ENCODE measurements around the gene PNPLA5. TPM values are rescaled to one million over a fixed set of nuclear protein-coding genes. Genes with fewer than 3 reads are reported as not detected.

The PNPLA5 gene
- total RNA-seq, 2 experiments from 2014 or later: not detected

DNA sequence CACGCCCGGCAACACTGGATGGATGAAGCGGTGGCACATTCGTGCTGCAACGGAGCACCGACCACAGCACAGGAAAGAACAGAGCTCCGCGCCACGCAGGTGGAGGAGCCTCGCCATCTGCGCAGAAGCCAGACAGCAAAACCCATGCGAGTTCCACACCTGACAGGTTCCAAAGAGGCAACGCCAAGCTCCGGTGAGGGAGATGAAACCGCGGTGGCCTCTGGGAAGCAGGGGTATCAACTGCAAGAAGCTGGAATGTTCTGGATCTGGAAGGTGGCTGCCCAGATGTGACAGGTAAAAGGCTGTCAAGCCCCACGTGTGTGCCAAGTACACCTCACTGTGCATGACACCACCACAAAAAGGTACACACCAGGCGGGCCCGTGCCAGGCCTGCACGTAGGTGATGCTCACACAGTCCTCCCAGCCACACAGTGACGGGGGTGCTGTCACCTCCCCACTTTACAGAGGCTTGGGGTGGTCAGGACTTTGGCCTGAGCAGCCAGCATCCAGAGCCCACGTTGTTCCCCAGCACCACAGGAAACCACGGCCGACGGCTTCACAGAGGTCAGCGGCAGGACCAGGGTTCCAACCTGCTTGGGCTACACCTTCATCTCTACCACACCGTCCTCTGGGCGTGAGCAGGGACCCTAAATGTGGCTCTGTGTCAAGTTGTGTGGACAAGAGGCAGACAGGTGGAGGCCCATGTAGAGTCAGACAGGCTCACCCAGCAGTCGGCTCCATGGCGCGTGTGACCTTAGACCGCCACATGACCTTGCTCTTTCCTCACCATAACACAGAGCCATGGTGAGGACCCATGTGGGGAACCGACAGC lies 60.0 kb downstream of the PNPLA5 start:
- H3K36me3 Mint-ChIP-seq (ENCODE audit: low read depth): no peaks in the 10 kb centered on the region
- H3K27me3 ChIP-seq (ENCODE audit: control insufficient read depth in 1 of 2, insufficient read depth in 2 of 2, low read length in 2 of 2): no peaks in the 10 kb centered on the region
- H3K9me3 Mint-ChIP-seq: no peaks in the 10 kb centered on the region
- H3K27me3 Mint-ChIP-seq: peaks cover 6% of the 10 kb centered on the region
- no peak overlapping the region for H3K27ac Mint-ChIP-seq
- no peaks in the 10 kb centered on the region for H3K4me1 ChIP-seq (ENCODE audit: insufficient read depth, low read length)
- intact Hi-C loops (cut with DNase I, micrococcal nuclease): no loop called here
- no peak for ATAC-seq (ENCODE audit: poor library complexity)
- H3K4me1 Mint-ChIP-seq (ENCODE audit: low read depth): no peaks in the 10 kb centered on the region
- POLR2A ChIA-PET: no interaction called here
- no peak overlapping the region for H3K4me3 Mint-ChIP-seq
- TF ChIP-seq, protein P1, sequence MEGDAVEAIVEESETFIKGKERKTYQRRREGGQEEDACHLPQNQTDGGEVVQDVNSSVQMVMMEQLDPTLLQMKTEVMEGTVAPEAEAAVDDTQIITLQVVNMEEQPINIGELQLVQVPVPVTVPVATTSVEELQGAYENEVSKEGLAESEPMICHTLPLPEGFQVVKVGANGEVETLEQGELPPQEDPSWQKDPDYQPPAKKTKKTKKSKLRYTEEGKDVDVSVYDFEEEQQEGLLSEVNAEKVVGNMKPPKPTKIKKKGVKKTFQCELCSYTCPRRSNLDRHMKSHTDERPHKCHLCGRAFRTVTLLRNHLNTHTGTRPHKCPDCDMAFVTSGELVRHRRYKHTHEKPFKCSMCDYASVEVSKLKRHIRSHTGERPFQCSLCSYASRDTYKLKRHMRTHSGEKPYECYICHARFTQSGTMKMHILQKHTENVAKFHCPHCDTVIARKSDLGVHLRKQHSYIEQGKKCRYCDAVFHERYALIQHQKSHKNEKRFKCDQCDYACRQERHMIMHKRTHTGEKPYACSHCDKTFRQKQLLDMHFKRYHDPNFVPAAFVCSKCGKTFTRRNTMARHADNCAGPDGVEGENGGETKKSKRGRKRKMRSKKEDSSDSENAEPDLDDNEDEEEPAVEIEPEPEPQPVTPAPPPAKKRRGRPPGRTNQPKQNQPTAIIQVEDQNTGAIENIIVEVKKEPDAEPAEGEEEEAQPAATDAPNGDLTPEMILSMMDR (IDR thresholded peaks at IDR 0.05): no peak
- H3K27ac ChIP-seq (ENCODE audit: low read depth in 1 of 2, low read length in 2 of 2): no peak overlapping the region
- no peaks in the 10 kb centered on the region for H3K36me3 ChIP-seq (ENCODE audit: insufficient read depth, low read length)
- no peak for DNase-seq
- no peak overlapping the region for H3K4me3 ChIP-seq (ENCODE audit: low read length)
- CTCF ChIA-PET: no interaction called here
- H3K9me3 ChIP-seq (ENCODE audit: control insufficient read depth in 1 of 2, insufficient read depth in 1 of 2, low read length in 2 of 2): no peaks in the 10 kb centered on the region

DNA sequence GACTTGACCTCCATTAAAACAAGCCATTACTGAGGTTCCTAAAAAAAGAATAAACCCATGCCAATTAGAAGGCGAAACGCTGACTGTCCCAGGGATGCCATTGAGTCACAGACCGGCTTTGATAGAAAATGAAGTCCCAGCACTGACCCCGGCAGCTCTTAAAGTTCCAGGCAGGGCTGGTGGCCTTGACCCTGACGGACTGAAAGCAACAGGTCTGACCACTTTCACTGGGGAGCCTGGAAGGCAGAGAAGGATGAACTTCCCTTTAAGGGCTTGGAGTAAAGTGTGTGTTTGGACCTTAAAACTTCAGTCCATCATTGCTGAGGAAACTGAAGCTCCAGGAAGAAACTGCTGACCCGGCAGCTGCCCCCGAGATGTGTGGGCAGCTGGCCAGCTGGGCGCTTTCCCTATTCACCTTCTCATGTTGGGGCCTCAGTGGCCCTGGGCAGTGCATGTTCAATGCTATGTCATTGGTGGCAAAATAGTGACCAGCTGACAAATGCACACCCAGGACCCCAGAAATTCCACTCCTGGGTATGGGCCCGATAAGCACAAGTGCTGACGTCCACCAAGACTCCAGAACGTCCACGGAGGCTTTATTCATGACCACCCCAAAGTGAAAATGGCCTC lies 60.8 kb downstream of the PNPLA5 start:
- no peaks in the 10 kb centered on the region for H3K4me1 Mint-ChIP-seq (ENCODE audit: low read depth)
- H3K4me3 Mint-ChIP-seq: no peak overlapping the region
- Histone ChIP-seq H3K9me3 (ENCODE audit: control insufficient read depth in 1 of 2, insufficient read depth in 1 of 2, low read length in 2 of 2) (no peaks in the 10 kb centered on the region), H3K36me3 (ENCODE audit: insufficient read depth, low read length) (no peaks in the 10 kb centered on the region), H3K4me1 (ENCODE audit: insufficient read depth, low read length) (no peaks in the 10 kb centered on the region), H3K27me3 (ENCODE audit: control insufficient read depth in 1 of 2, insufficient read depth in 2 of 2, low read length in 2 of 2) (peaks cover under 1 to 4% of the 10 kb centered on the region in 2 experiments), H3K27ac (ENCODE audit: low read depth in 1 of 2, low read length in 2 of 2) (no peak overlapping the region), H3K4me3 (ENCODE audit: low read length) (no peak overlapping the region)
- no peaks in the 10 kb centered on the region for H3K9me3 Mint-ChIP-seq
- peaks cover 7% of the 10 kb centered on the region for H3K27me3 Mint-ChIP-seq
- no peak overlapping the region for H3K27ac Mint-ChIP-seq
- ChIA-PET POLR2A (no interaction called here), CTCF (no interaction called here)
- H3K36me3 Mint-ChIP-seq (ENCODE audit: low read depth): no peaks in the 10 kb centered on the region
- no peak for ATAC-seq (ENCODE audit: poor library complexity)
- intact Hi-C loops (cut with DNase I, micrococcal nuclease): no loop called here
- no peak for DNase-seq
- TF ChIP-seq, protein P1 (IDR thresholded peaks at IDR 0.05): no peak

DNA sequence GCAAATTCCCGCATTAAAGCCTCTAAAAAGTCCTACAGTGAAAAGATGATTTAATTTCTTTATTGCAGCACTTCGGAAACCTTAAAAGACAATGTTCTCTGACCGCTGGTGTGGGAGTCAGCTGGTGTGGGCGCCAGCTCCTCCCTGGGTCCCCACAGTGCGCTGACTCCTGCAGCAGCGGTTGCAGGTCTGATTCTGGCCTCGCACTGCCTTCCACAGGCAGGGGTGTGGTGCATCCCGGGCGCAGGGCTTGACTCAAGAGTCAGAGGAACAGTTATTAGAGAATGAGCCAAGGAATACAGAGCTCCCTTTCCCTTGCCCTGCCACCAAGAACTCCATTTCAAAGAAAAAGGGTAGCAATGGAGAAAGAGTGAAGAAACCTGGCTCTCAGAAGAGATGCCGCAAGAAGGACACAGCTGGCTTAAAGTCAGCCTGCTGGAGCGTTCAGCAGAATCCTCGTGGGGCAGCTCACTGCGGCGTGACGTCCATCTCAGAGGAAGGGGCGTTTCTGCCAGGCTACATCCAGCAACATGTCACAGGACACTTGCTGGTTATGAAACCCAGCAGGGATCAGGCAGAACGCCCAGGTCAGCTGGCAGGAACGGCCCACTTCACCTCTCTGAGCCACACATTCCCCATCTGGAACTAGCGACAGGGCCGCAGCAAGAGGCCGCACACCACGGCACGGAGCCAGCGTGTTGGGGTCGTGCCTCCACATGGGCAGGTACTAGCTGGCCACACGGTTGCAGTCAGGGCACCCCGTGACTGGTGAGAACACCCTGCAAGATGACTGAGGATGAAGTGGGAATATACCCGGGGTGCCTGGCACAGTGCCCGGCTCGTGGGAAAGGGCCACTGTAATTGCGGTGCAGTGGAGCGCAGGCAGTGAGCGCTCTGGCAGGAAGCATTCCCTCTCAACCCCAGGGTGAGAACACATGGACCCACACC lies 61.6 kb downstream of the PNPLA5 start:
- TF ChIP-seq, protein P1 (IDR thresholded peaks at IDR 0.05): no peak
- H3K4me1 Mint-ChIP-seq (ENCODE audit: low read depth): no peaks in the 10 kb centered on the region
- Histone ChIP-seq H3K4me3 (ENCODE audit: low read length) (no peak overlapping the region), H3K27me3 (ENCODE audit: control insufficient read depth in 1 of 2, insufficient read depth in 2 of 2, low read length in 2 of 2) (peaks cover 3 to 4% of the 10 kb centered on the region in 2 experiments), H3K36me3 (ENCODE audit: insufficient read depth, low read length) (no peaks in the 10 kb centered on the region), H3K27ac (ENCODE audit: low read depth in 1 of 2, low read length in 2 of 2) (no peak overlapping the region), H3K4me1 (ENCODE audit: insufficient read depth, low read length) (no peaks in the 10 kb centered on the region), H3K9me3 (ENCODE audit: control insufficient read depth in 1 of 2, insufficient read depth in 1 of 2, low read length in 2 of 2) (no peaks in the 10 kb centered on the region)
- H3K27ac Mint-ChIP-seq: no peak overlapping the region
- CTCF ChIA-PET: no interaction called here
- POLR2A ChIA-PET: no interaction called here
- intact Hi-C loops (cut with DNase I, micrococcal nuclease): no loop called here
- no peak overlapping the region for H3K4me3 Mint-ChIP-seq
- H3K36me3 Mint-ChIP-seq (ENCODE audit: low read depth): no peaks in the 10 kb centered on the region
- DNase-seq (no peak), ATAC-seq (ENCODE audit: poor library complexity) (no peak)
- H3K9me3 Mint-ChIP-seq: no peaks in the 10 kb centered on the region
- peaks cover 11% of the 10 kb centered on the region for H3K27me3 Mint-ChIP-seq

Other genes with a start within 250 kb of the PNPLA5 start
- gene EFCAB6, start 79.7 kb downstream of the PNPLA5 start, total RNA-seq: under 1 TPM; 0.17 to 0.36 TPM
- gene SULT4A1, start 29.5 kb downstream of the PNPLA5 start, total RNA-seq: not detected
- gene PNPLA3, start 31.8 kb upstream of the PNPLA5 start, total RNA-seq: not detected
- 10 to 100 TPM; 15.2 to 18.0 TPM for gene SAMM50, start 63.4 kb upstream of the PNPLA5 start, total RNA-seq
- gene PARVB, start 132.3 kb upstream of the PNPLA5 start, total RNA-seq: 1 to 10 TPM; 6.2 to 6.4 TPM